GM06990 (cell line): ENCODE results near the gene ARHGAP36.

ENCODE experiments used
- DNase-seq: peaks from one replicate; pipeline ENCODE4 v3.0.0-alpha.2; 2011; ENCODE audit not compliant: insufficient read length; ENCODE audit errors: extremely low read depth
- H3K27me3 ChIP-seq: replicated peaks from 2 replicates; pipeline ENCODE4 v1.6.0; 2011; ENCODE audit warnings: low read length; ENCODE audit not compliant: control insufficient read depth, insufficient read depth
- H3K36me3 ChIP-seq: 2 replicates; pipeline ENCODE4 v1.5.1; 2011; ENCODE audit warnings: low read length; ENCODE audit not compliant: control insufficient read depth, insufficient read depth
- H3K4me3 ChIP-seq: replicated peaks from 2 replicates; pipeline ENCODE4 v1.5.1; 2011; ENCODE audit warnings: low read depth, mild to moderate bottlenecking, control low read depth, low read length
- CTCF ChIP-seq: IDR thresholded peaks from 2 replicates; pipeline ENCODE4 v1.5.1; 2011; ENCODE audit warnings: low read length, control low read depth, mild to moderate bottlenecking, inconsistent platforms; ENCODE audit not compliant: insufficient read depth, poor library complexity, severe bottlenecking

ARHGAP36 gene

GRCh38 chrX:131073607-131074006 lies 15.5 kb downstream of the ARHGAP36 start:
- Histone ChIP-seq H3K36me3 (no peaks in the 10 kb centered on the region), H3K27me3 (no peaks in the 10 kb centered on the region; the same call in none of the 2 replicates), H3K4me3 (no peak overlapping the region)
- DNase-seq, result no peak
- TF ChIP-seq CTCF, result no peak

GRCh38 chrX:131081772-131082740 lies 23.9 kb downstream of the ARHGAP36 start:
- no peak overlapping the region for H3K4me3 ChIP-seq
- no peaks in the 10 kb centered on the region; the same call in 1 of the 2 replicates for H3K27me3 ChIP-seq
- no peak for DNase-seq
- no peaks in the 10 kb centered on the region for H3K36me3 ChIP-seq
- no peak for TF ChIP-seq CTCF

GRCh38 chrX:131083510-131084142 lies 25.5 kb downstream of the ARHGAP36 start:
- Histone ChIP-seq H3K27me3 (no peaks in the 10 kb centered on the region; the same call in 1 of the 2 replicates), H3K4me3 (no peak overlapping the region), H3K36me3 (no peaks in the 10 kb centered on the region)
- DNase-seq, result no peak
- TF ChIP-seq CTCF, result no peak

- DNase-seq, result no peak
- H3K27me3 ChIP-seq, result no peaks in the 10 kb centered on the region; the same call in 1 of the 2 replicates
- no peaks in the 10 kb centered on the region for H3K36me3 ChIP-seq
- no peak for TF ChIP-seq CTCF
- no peak overlapping the region for H3K4me3 ChIP-seq
Measured at GRCh38 chrX:131084145-131084544, 26.0 kb downstream of the ARHGAP36 start.

- Histone ChIP-seq H3K36me3 (no peaks in the 10 kb centered on the region), H3K27me3 (no peaks in the 10 kb centered on the region), H3K4me3 (no peak overlapping the region)
- DNase-seq, result no peak
- TF ChIP-seq CTCF, result no peak
Measured at GRCh38 chrX:131136776-131137175, 78.6 kb downstream of the ARHGAP36 start.
